Activated CD4-positive, CD25-positive, alpha-beta regulatory T cell (primary cell): ENCODE data around the gene HPX.

Experiments used
- DNase-seq, 4 experiments: peaks; one replicate each; lab custom pipeline; 2025; lab: John Stamatoyannopoulos, UW

HPX gene

GRCh38 chr11:6440906-6441358 lies at the start of gene HPX:
Gene HPX, minus strand, starts transcription at chr11:6440987. Its CDS starts 24 bp downstream, at chr11:6440963.
- no peak for DNase-seq

- no peak for DNase-seq
These were observed 48.5 kb upstream of the HPX start for GRCh38 chr11:6489306-6489705.

- DNase-seq, result no peak
These were observed 48.0 kb upstream of the HPX start for GRCh38 chr11:6488821-6489220.

GRCh38 chr11:6488342-6488741 lies 47.6 kb upstream of the HPX start:
- no peak for DNase-seq

- DNase-seq, result no peak
These were observed 46.2 kb upstream of the HPX start for GRCh38 chr11:6486938-6487337.

- DNase-seq, result no peak
These were observed 45.5 kb upstream of the HPX start for GRCh38 chr11:6486256-6486655.

GRCh38 chr11:6485661-6486060 lies 44.9 kb upstream of the HPX start:
- no peak for DNase-seq

- DNase-seq, result no peak
These were observed 42.2 kb upstream of the HPX start for GRCh38 chr11:6483015-6483414.

GRCh38 chr11:6482441-6482840 lies 41.7 kb upstream of the HPX start:
- DNase-seq, result no peak

GRCh38 chr11:6481924-6482275 lies 41.1 kb upstream of the HPX start:
- no peak for DNase-seq

GRCh38 chr11:6481012-6481923 lies 40.5 kb upstream of the HPX start, which contains the start of the genes ARFIP2 and TIMM10B:
Gene ARFIP2, minus strand, starts transcription at chr11:6481331. Its CDS starts 910 bp downstream, at chr11:6480421.
Gene TIMM10B, plus strand, starts transcription at chr11:6481501. Its CDS starts 16 bp downstream, at chr11:6481517.
- peak; percentile 86 to 97 (median 94) for DNase-seq

GRCh38 chr11:6480299-6480914 lies 39.6 kb upstream of the HPX start:
- no peak for DNase-seq

GRCh38 chr11:6476571-6476970 lies 35.8 kb upstream of the HPX start:
- no peak for DNase-seq

GRCh38 chr11:6475936-6476335 lies 35.1 kb upstream of the HPX start:
- no peak for DNase-seq

GRCh38 chr11:6474806-6475500 lies 34.2 kb upstream of the HPX start:
- no peak for DNase-seq

GRCh38 chr11:6474413-6474792 lies 33.6 kb upstream of the HPX start:
- DNase-seq, result no peak

GRCh38 chr11:6473451-6474412 lies 32.9 kb upstream of the HPX start, which contains the start of gene TRIM3:
Gene TRIM3, minus strand, starts transcription at chr11:6473941. Its CDS starts 8,246 bp downstream, at chr11:6465695.
- peak; percentile 50 to 62 (median 56) for DNase-seq

GRCh38 chr11:6472934-6473333 lies 32.1 kb upstream of the HPX start:
- DNase-seq, result no peak

GRCh38 chr11:6469599-6469998 lies 28.8 kb upstream of the HPX start:
- no peak for DNase-seq

- no peak for DNase-seq
These were observed 28.1 kb upstream of the HPX start for GRCh38 chr11:6468712-6469495.

- DNase-seq, result no peak
These were observed 18.3 kb upstream of the HPX start for GRCh38 chr11:6459099-6459450.
